Ovary (tissue), 9 donors: ENCODE data around the gene DUSP6. TPM values are rescaled to one million over a fixed set of nuclear protein-coding genes. Genes with fewer than 3 reads are reported as not detected.

Experiments used
- DNase-seq, 5 donors: peaks; one replicate each; pipeline ENCODE4 v3.0.0-alpha.2; 2019 to 2020
- H3K27ac ChIP-seq, 2 donors: fragments of 200-600 bp; one replicate each; pipeline versions ENCODE4 v1.5.1 to v1.8.0; 2019 to 2022
- H3K27me3 ChIP-seq: fragments of 200-600 bp; one replicate; pipeline ENCODE4 v1.8.0; 2022
- H3K36me3 ChIP-seq: fragments of 200-600 bp; sonication (generic); one replicate; pipeline ENCODE4 v1.5.1; 2019
- H3K4me1 ChIP-seq: one replicate; pipeline ENCODE4 v1.8.1; 2013; ENCODE audit warnings: mild to moderate bottlenecking, moderate library complexity; ENCODE audit not compliant: insufficient read depth
- H3K4me3 ChIP-seq: fragments of 200-600 bp; sonication (generic); one replicate; pipeline ENCODE4 v1.5.1; 2017
- H3K9me3 ChIP-seq, 2 donors: fragments of 200-600 bp in 1 of 2; sonication (generic) in 1 of 2; one replicate each; pipeline versions ENCODE4 v1.5.1 to v1.8.1; 2013 to 2019; ENCODE audit warnings: mild to moderate bottlenecking in 1 of 2, moderate library complexity in 1 of 2
- CTCF ChIP-seq, 3 donors: fragments of 450-650 bp in 2 of 3; fragments of 200-600 bp in 1 of 3; IDR thresholded peaks; one replicate each; pipeline versions ENCODE4 v1.5.1 to v1.8.0; 2016 to 2022; ENCODE audit warnings: antibody characterized with exemption in 3 of 3, mild to moderate bottlenecking in 1 of 3
- EP300 ChIP-seq: sonication (generic); formaldehyde crosslinking; IDR thresholded peaks from one replicate; pipeline ENCODE4 v1.6.1; 2017; ENCODE audit warnings: antibody characterized with exemption
- POLR2A ChIP-seq: fragments of 450-650 bp; IDR thresholded peaks from one replicate; pipeline ENCODE4 v1.6.1; 2017; ENCODE audit warnings: antibody characterized with exemption, mild to moderate bottlenecking, moderate library complexity
- WGBS, 3 donors: extraction: QIAGEN DNeasy Blood & Tissue Kit in 1 of 3; methylation state at CpG; one replicate each; pipeline versions ENCODE4 v1.1.5 to v1.1.7; 2013 to 2017; 5-methylcytosine and 5-hydroxymethylcytosine counted together
- intact Hi-C, 4 donors: fragments of 100-400 bp; cut with DNase I; formaldehyde crosslinking; loops; one replicate each; pipeline versions ENCODE4 v1.11.0 to v1.15.1; 2022 to 2023
- polyA plus RNA-seq, 2 donors: library from polyadenylated mRNA; stranded (reverse); fragments of 200-250 nt in 1 of 2; fragments of 350-450 nt in 1 of 2; fragmentation: Illumina TruSeq in 1 of 2; extraction: RNeasy Lipid Tissue Mini Kit (QIAGEN cat#74804) in 1 of 2; gene quantifications; one replicate each; pipeline ENCODE4 v1.2.3, GENCODE V29; 2013 to 2014
- total RNA-seq, 7 donors: library from RNA; depleted of rRNA in 2 of 7; stranded (reverse); fragments of >200 nt in 2 of 7; fragmentation: NEBNext Ultra II Directional in 3 of 7; extraction: Animal tissue kit (Norgen Biotek cat#: 25700) in 3 of 7; gene quantifications; one replicate each; pipeline versions ENCODE4 v1.1.0 to v1.2.4, GENCODE V29; 2016 to 2023
- donor health status: DM: no; HTN: no; CAD: no; lungs with moderate emphysema.
- donor health status: DM: no; HTN: no; CAD: no.
- donor health status: Bipolar disorder and iron deficiency.
- donor health status: DM: yes; HTN: yes; CAD: no.
- donor health status: DM: no; HTN: no; CAD: no.
- donor health status: DM: yes; HTN: yes; CAD: no.

Gene DUSP6
- total and polyA plus RNA-seq, 9 donors: 10.8 to 35.5 (median 20.5) TPM

- DNase-seq: no peak
- H3K9me3 ChIP-seq: no peaks in the 10 kb centered on the region
- WGBS, 3 donors: 93 to 97% (median 95%) methylated on average over 3 of the region's 3 CpGs
- H3K36me3 ChIP-seq: no peaks in the 10 kb centered on the region
- intact Hi-C loops: no loop called here
- H3K4me3 ChIP-seq: no peak overlapping the region
- H3K27me3 ChIP-seq: no peaks in the 10 kb centered on the region
- TF ChIP-seq CTCF (IDR thresholded peaks at IDR 0.05): no peak
- TF ChIP-seq POLR2A: no peak
- TF ChIP-seq EP300: no peak
- no peaks in the 10 kb centered on the region for H3K4me1 ChIP-seq
- H3K27ac ChIP-seq: no peak overlapping the region
These were observed 7.3 kb upstream of the DUSP6 start for GRCh38 chr12:89359615-89360014.

GRCh38 chr12:89358805-89359204 lies 6.5 kb upstream of the DUSP6 start:
- Histone ChIP-seq H3K27me3 (no peaks in the 10 kb centered on the region), H3K4me3 (no peak overlapping the region), H3K27ac (no peak overlapping the region), H3K4me1 (no peaks in the 10 kb centered on the region), H3K9me3 (no peaks in the 10 kb centered on the region), H3K36me3 (no peaks in the 10 kb centered on the region)
- DNase-seq: no peak
- intact Hi-C loops: no loop called here
- TF ChIP-seq POLR2A (no peak), EP300 (no peak), CTCF (IDR thresholded peaks at IDR 0.05) (no peak)

GRCh38 chr12:89357297-89357730 lies 5.0 kb upstream of the DUSP6 start:
- Histone ChIP-seq H3K27me3 (no peaks in the 10 kb centered on the region), H3K4me1 (no peaks in the 10 kb centered on the region), H3K36me3 (no peaks in the 10 kb centered on the region), H3K27ac (no peak overlapping the region), H3K9me3 (no peaks in the 10 kb centered on the region), H3K4me3 (no peak overlapping the region)
- WGBS, 3 donors: 90 to 92% (median 91%) methylated on average over 7 of the region's 7 CpGs
- no peak for DNase-seq
- no peak for TF ChIP-seq CTCF (IDR thresholded peaks at IDR 0.05)
- TF ChIP-seq POLR2A: no peak
- TF ChIP-seq EP300: no peak
- intact Hi-C loops: no loop called here

GRCh38 chr12:89356069-89356665 lies 3.9 kb upstream of the DUSP6 start:
- Histone ChIP-seq H3K4me1 (no peaks in the 10 kb centered on the region), H3K27me3 (no peaks in the 10 kb centered on the region), H3K9me3 (no peaks in the 10 kb centered on the region), H3K27ac (no peak overlapping the region), H3K36me3 (no peaks in the 10 kb centered on the region), H3K4me3 (no peak overlapping the region)
- intact Hi-C loops: no loop called here
- no peak for DNase-seq
- WGBS, 3 donors: 93 to 97% (median 95%) methylated on average over 4 of the region's 4 CpGs
- no peak for TF ChIP-seq POLR2A
- TF ChIP-seq CTCF (IDR thresholded peaks at IDR 0.05): no peak
- TF ChIP-seq EP300: no peak
